ENCODE data around the gene ADGRA1.

ADGRA1 gene

DNA sequence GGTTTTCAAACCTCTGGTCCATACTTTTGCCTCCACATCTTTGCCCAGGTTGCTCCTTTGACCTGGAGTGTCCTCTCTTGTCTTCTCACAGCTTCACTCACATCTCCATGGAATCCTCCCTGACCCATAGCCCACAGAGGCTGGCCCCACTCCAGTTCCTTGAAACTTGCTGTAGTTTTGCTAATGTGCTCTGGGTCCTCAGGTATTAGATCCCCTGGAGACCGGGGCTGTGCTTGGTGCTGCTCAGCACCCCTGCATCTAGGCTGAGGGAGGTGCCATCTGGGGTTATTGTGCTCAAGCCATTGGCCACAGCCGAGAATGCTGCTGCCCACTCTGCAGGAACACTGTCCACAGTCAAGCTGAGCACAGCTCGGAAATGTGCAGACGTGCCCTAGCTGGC lies 88.8 kb downstream of the ADGRA1 start:
- Histone ChIP-seq H3K4me3 (ENCODE audit: low read length in 2 of 2) (no peak overlapping the region), H3K27me3 (ENCODE audit: control insufficient read depth in 1 of 2, insufficient read depth in 2 of 2, low read length in 2 of 2) (peaks cover 0 to 3% of the 10 kb centered on the region in 2 donors), H3K9ac (ENCODE audit: low read length in 2 of 2) (no peak overlapping the region), H3K9me3 (ENCODE audit: control insufficient read depth in 2 of 2, low read length in 2 of 2) (no peaks in the 10 kb centered on the region), H3K4me1 (ENCODE audit: control insufficient read depth, insufficient read depth, low read length) (no peaks in the 10 kb centered on the region), H3K36me3 (ENCODE audit: control insufficient read depth in 2 of 2, insufficient read depth in 2 of 2, low read length in 2 of 2) (no peaks in the 10 kb centered on the region), H3K27ac (ENCODE audit: low read length) (no peak overlapping the region)

DNA sequence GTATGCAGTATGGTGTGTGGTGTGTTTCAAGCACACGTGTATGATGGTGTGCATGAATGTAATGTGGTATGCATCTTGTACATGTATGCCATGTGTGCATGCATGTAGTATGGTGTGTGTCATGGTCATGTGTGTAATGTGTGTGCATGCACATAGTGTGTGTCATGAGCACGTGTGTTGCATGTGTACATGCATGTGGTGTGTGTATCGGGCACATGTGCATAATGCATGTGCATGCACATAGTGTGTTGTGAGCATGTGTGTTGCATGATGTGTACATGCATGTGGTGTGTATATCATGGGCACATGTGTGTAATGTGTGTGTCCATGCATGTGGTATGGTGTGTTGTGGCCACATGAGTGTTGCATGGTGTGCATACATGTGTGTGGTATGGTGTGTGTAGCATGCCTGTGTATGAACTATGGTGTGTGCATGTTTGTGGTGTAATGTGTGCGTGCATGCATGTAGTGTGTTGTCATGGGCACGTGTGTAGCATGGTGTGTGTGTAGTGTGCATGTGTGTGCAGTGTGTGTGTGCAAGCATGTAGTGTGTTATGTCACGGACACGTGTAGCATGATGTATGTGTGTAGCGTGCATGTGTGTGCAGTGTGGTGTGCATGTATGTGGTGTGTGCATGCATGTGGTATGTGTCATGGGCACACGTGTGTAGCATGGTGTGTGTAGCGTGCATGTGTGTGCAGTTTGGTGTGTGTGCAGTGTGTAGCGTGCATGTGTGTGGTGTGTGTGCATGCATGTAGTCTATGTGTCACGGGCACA lies 89.8 kb downstream of the ADGRA1 start:
- no peak overlapping the region for H3K4me3 ChIP-seq (ENCODE audit: low read length in 2 of 2)
- H3K27ac ChIP-seq (ENCODE audit: low read length): no peak overlapping the region
- no peaks in the 10 kb centered on the region for H3K4me1 ChIP-seq (ENCODE audit: control insufficient read depth, insufficient read depth, low read length)
- H3K9ac ChIP-seq (ENCODE audit: low read length in 2 of 2): no peak overlapping the region
- peaks cover 0 to 3% of the 10 kb centered on the region in 2 donors for H3K27me3 ChIP-seq (ENCODE audit: control insufficient read depth in 1 of 2, insufficient read depth in 2 of 2, low read length in 2 of 2)
- H3K36me3 ChIP-seq (ENCODE audit: control insufficient read depth in 2 of 2, insufficient read depth in 2 of 2, low read length in 2 of 2): no peaks in the 10 kb centered on the region
- no peaks in the 10 kb centered on the region for H3K9me3 ChIP-seq (ENCODE audit: control insufficient read depth in 2 of 2, low read length in 2 of 2)

DNA sequence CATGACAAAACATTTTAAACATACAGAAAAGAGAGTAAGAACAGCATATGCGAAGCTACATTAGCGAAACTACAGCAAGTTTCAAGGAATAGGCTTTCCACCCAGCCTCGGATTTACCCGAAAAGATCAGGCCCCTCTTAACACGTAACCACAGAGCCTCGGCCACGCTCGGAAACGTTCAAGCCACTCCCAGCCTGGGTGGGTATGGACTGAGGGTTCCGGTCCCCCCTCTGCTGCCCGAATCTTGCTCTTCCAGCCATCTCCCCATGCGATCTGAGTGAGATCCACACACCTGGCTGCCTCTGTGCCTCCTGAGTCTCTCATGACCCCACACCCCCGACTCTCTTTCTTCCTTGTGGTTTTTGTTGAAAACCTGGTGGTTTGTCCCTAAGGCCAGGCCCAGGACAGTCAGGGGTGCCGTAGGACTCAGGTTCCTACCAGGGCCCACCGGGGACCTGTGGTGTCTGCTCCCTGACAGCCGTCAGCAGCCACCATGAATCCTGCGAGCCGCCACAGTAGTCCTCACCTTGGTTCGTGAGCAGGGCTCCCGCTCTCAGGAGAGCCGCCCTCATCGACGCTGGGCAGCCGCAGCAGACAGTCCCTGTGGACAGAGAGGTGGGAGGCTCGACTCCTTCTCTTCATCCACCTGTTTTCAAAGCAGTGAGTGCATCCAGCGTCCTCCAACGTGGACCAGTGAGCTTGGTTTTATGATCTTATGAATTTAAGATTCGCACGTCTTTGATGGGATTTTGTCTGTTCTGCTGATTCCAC lies 90.8 kb downstream of the ADGRA1 start:
- Histone ChIP-seq H3K4me1 (ENCODE audit: control insufficient read depth, insufficient read depth, low read length) (no peaks in the 10 kb centered on the region), H3K27me3 (ENCODE audit: control insufficient read depth in 1 of 2, insufficient read depth in 2 of 2, low read length in 2 of 2) (peaks cover 0 to 3% of the 10 kb centered on the region in 2 donors), H3K9ac (ENCODE audit: low read length in 2 of 2) (no peak overlapping the region), H3K27ac (ENCODE audit: low read length) (no peak overlapping the region), H3K36me3 (ENCODE audit: control insufficient read depth in 2 of 2, insufficient read depth in 2 of 2, low read length in 2 of 2) (no peaks in the 10 kb centered on the region), H3K4me3 (ENCODE audit: low read length in 2 of 2) (no peak overlapping the region), H3K9me3 (ENCODE audit: control insufficient read depth in 2 of 2, low read length in 2 of 2) (no peaks in the 10 kb centered on the region)

- H3K4me3 ChIP-seq (ENCODE audit: low read length in 2 of 2): no peak overlapping the region
- no peak overlapping the region for H3K9ac ChIP-seq (ENCODE audit: low read length in 2 of 2)
- no peaks in the 10 kb centered on the region for H3K9me3 ChIP-seq (ENCODE audit: control insufficient read depth in 2 of 2, low read length in 2 of 2)
- no peaks in the 10 kb centered on the region for H3K4me1 ChIP-seq (ENCODE audit: control insufficient read depth, insufficient read depth, low read length)
- peaks cover 0 to 3% of the 10 kb centered on the region in 2 donors for H3K27me3 ChIP-seq (ENCODE audit: control insufficient read depth in 1 of 2, insufficient read depth in 2 of 2, low read length in 2 of 2)
- H3K27ac ChIP-seq (ENCODE audit: low read length): no peak overlapping the region
- no peaks in the 10 kb centered on the region for H3K36me3 ChIP-seq (ENCODE audit: control insufficient read depth in 2 of 2, insufficient read depth in 2 of 2, low read length in 2 of 2)
Measured at GRCh38 chr10:133179128-133179520, 91.4 kb downstream of the ADGRA1 start.

DNA sequence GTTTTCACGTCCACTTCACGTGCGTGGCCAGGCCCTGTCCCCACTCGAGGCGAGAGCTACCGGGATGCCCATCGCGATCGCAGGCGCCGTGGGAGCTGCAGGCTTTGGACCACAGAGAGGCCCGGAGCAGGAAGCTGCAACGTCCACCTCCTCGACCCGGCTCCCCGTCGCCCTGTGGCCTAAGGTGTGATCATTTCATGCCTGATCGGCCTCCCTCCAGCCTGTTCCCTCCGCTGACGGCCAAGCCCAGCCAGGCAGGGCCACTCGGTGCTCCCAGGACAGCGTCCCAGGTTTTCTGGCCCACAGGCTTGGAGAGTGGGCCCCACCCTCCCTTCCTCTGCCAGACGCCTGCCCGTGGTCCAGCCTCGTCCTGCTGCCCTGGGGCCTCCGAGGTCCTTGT lies 91.9 kb downstream of the ADGRA1 start:
- H3K27me3 ChIP-seq (ENCODE audit: control insufficient read depth in 1 of 2, insufficient read depth in 2 of 2, low read length in 2 of 2): no peaks in the 10 kb centered on the region

GRCh38 chr10:133180192-133180964 lies 92.7 kb downstream of the ADGRA1 start:
- no peak overlapping the region for H3K27ac ChIP-seq (ENCODE audit: low read length)
- no peaks in the 10 kb centered on the region for H3K4me1 ChIP-seq (ENCODE audit: control insufficient read depth, insufficient read depth, low read length)
- no peaks in the 10 kb centered on the region for H3K9me3 ChIP-seq (ENCODE audit: control insufficient read depth in 2 of 2, low read length in 2 of 2)
- no peak overlapping the region for H3K9ac ChIP-seq (ENCODE audit: low read length in 2 of 2)
- H3K4me3 ChIP-seq (ENCODE audit: low read length in 2 of 2): no peak overlapping the region
- H3K27me3 ChIP-seq (ENCODE audit: control insufficient read depth in 1 of 2, insufficient read depth in 2 of 2, low read length in 2 of 2): no peaks in the 10 kb centered on the region
- H3K36me3 ChIP-seq (ENCODE audit: control insufficient read depth in 2 of 2, insufficient read depth in 2 of 2, low read length in 2 of 2): no peaks in the 10 kb centered on the region

More for the DNA sequence above, 91.9 kb downstream of the ADGRA1 start:
- Histone ChIP-seq H3K9me3 (ENCODE audit: control insufficient read depth in 2 of 2, low read length in 2 of 2) (no peaks in the 10 kb centered on the region), H3K9ac (ENCODE audit: low read length in 2 of 2) (no peak overlapping the region), H3K27ac (ENCODE audit: low read length) (no peak overlapping the region), H3K4me1 (ENCODE audit: control insufficient read depth, insufficient read depth, low read length) (no peaks in the 10 kb centered on the region), H3K4me3 (ENCODE audit: low read length in 2 of 2) (no peak overlapping the region), H3K36me3 (ENCODE audit: control insufficient read depth in 2 of 2, insufficient read depth in 2 of 2, low read length in 2 of 2) (no peaks in the 10 kb centered on the region)

DNA sequence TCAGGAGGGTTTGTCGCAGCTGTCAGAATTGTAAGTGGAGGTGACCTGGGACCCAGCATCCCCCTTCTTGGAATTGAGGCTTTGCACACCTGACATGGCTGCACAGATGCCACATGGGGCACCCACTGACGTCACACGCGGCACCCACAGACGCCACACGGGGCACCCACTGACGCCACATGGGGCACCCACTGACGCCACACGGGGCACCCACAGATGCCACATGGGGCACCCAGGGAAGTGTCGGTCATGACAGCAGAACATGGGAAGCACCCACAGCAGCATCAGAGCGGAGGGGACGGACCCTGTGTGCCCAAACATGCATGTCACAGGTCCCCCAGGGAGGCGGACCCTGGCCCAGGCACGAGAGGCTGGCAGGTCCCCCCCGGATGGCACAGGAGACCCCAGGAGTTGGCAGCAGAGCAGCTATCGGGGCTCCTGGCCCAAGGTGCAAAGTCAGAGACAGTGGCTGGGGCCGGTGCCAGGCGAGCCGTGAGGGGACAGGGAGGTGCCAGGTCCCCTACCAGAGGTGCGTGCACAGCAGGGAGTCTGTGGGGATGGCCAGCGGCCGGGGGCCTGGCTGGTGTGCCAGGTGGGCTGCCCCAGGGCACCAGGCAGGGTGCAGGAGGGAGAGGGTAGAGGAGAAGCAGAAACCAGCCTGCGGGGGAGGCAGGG lies 93.4 kb downstream of the ADGRA1 start:
- no peaks in the 10 kb centered on the region for H3K9me3 ChIP-seq (ENCODE audit: control insufficient read depth in 2 of 2, low read length in 2 of 2)
- no peaks in the 10 kb centered on the region for H3K36me3 ChIP-seq (ENCODE audit: control insufficient read depth in 2 of 2, insufficient read depth in 2 of 2, low read length in 2 of 2)
- H3K9ac ChIP-seq (ENCODE audit: low read length in 2 of 2): no peak overlapping the region
- H3K27me3 ChIP-seq (ENCODE audit: control insufficient read depth in 1 of 2, insufficient read depth in 2 of 2, low read length in 2 of 2): no peaks in the 10 kb centered on the region
- no peak overlapping the region for H3K4me3 ChIP-seq (ENCODE audit: low read length in 2 of 2)
- no peaks in the 10 kb centered on the region for H3K4me1 ChIP-seq (ENCODE audit: control insufficient read depth, insufficient read depth, low read length)
- no peak overlapping the region for H3K27ac ChIP-seq (ENCODE audit: low read length)
